WTC11 (cell line): ENCODE data around the gene GLYR1. TPM values are rescaled to one million over a fixed set of nuclear protein-coding genes. Genes with fewer than 3 reads are reported as not detected.
A peak's percentile ranks its signal among the peaks of the same experiment; 100 is the strongest.

Experiments used
- ATAC-seq: fragments of 200-7000 bp; cut with Tn5 transposase; 2 replicates; pipeline ENCODE4 v1.10.0; 2021; ENCODE audit warnings: mild to moderate bottlenecking, moderate library complexity
- CTCF ChIA-PET: fragments of 300-600 bp; sonication (Branson Sonifier 250); formaldehyde crosslinking; loops from one replicate; lab custom pipeline; 2021; ENCODE audit warnings: antibody characterized with exemption; lab: Charles Lee
- POLR2A ChIA-PET: fragments of 350-600 bp; sonication (Branson Sonifier 250); formaldehyde crosslinking; loops from one replicate; lab custom pipeline; 2021; ENCODE audit warnings: antibody characterized with exemption; lab: Charles Lee
- DNase-seq: peaks from one replicate; pipeline ENCODE4 v3.0.0; 2021; ENCODE audit warnings: low spot score
- H3K27ac Mint-ChIP-seq: 2 replicates; pipeline ENCODE4 v1.8.0; 2021; ENCODE audit warnings: mixed read lengths
- H3K27me3 Mint-ChIP-seq: 2 replicates; pipeline ENCODE4 v1.8.0; 2021; ENCODE audit warnings: low read depth, mild to moderate bottlenecking, moderate library complexity, mixed read lengths
- H3K36me3 Mint-ChIP-seq: 2 replicates; pipeline ENCODE4 v1.8.0; 2021; ENCODE audit warnings: mixed read lengths
- H3K4me1 Mint-ChIP-seq: 2 replicates; pipeline ENCODE4 v1.8.0; 2022; ENCODE audit warnings: mixed read lengths
- H3K4me3 Mint-ChIP-seq: 2 replicates; pipeline ENCODE4 v1.8.0; 2021; ENCODE audit warnings: mild to moderate bottlenecking, moderate library complexity, mixed read lengths
- H3K9me3 Mint-ChIP-seq: 2 replicates; pipeline ENCODE4 v1.8.0; 2021; ENCODE audit warnings: mixed read lengths
- ELF4 ChIP-seq: sonication (generic); formaldehyde crosslinking; IDR thresholded peaks from 2 replicates; pipeline ENCODE4 v1.8.1; 2022; ENCODE audit warnings: low read depth, mild to moderate bottlenecking, moderate library complexity, missing genetic modification reagents
- FOXP4 ChIP-seq: sonication (generic); formaldehyde crosslinking; IDR thresholded peaks from 2 replicates; pipeline ENCODE4 v1.8.0; 2022; ENCODE audit warnings: mild to moderate bottlenecking, missing genetic modification reagents
- GRHL2 ChIP-seq: fragments of 250-450 bp; sonication (Bioruptor Pico); IDR thresholded peaks from 2 replicates; pipeline ENCODE4 v1.8.0; 2022; ENCODE audit warnings: mild to moderate bottlenecking, moderate library complexity; ENCODE audit not compliant: insufficient replicate concordance, severe bottlenecking
- MAX ChIP-seq: sonication (generic); formaldehyde crosslinking; IDR thresholded peaks from 2 replicates; pipeline ENCODE4 v1.8.0; 2022; ENCODE audit warnings: mild to moderate bottlenecking, missing genetic modification reagents
- MXD4 ChIP-seq: fragments of 250-450 bp; sonication (Bioruptor Pico); IDR thresholded peaks from 2 replicates; pipeline ENCODE4 v1.8.0; 2021; ENCODE audit warnings: mild to moderate bottlenecking, moderate library complexity, borderline replicate concordance
- PREB ChIP-seq: sonication (generic); formaldehyde crosslinking; IDR thresholded peaks from 2 replicates; pipeline ENCODE4 v1.8.1; 2022; ENCODE audit warnings: mild to moderate bottlenecking, missing genetic modification reagents, moderate library complexity, borderline replicate concordance
- ZBTB21 ChIP-seq: sonication (generic); formaldehyde crosslinking; IDR thresholded peaks from 2 replicates; pipeline ENCODE4 v1.8.1; 2023; ENCODE audit warnings: mild to moderate bottlenecking, missing genetic modification reagents, borderline replicate concordance
- ZNF121 ChIP-seq: sonication (generic); formaldehyde crosslinking; IDR thresholded peaks from 2 replicates; pipeline ENCODE4 v1.8.0; 2023; ENCODE audit warnings: missing genetic modification reagents
- ZNF232 ChIP-seq: sonication (generic); formaldehyde crosslinking; IDR thresholded peaks from 2 replicates; pipeline ENCODE4 v1.8.0; 2022; ENCODE audit warnings: mild to moderate bottlenecking, missing genetic modification reagents
- ZSCAN18 ChIP-seq: fragments of 250-450 bp; sonication (Bioruptor Pico); IDR thresholded peaks from 2 replicates; pipeline ENCODE4 v2.1.2; 2022; ENCODE audit warnings: mild to moderate bottlenecking, moderate library complexity
- total RNA-seq: library from RNA; stranded (reverse); gene quantifications from 3 replicates; pipeline ENCODE4 v1.2.3, GENCODE V29; 2021
- TF ChIP-seq, protein P1 (sequence below): sonication (generic); formaldehyde crosslinking; IDR thresholded peaks from 2 replicates; pipeline ENCODE4 v1.8.0; 2023; ENCODE audit warnings: missing genetic modification reagents
- TF ChIP-seq, protein P2 (sequence below): sonication (generic); formaldehyde crosslinking; IDR thresholded peaks from 2 replicates; pipeline ENCODE4 v1.8.1; 2022; ENCODE audit warnings: missing genetic modification reagents, borderline replicate concordance
- TF ChIP-seq, protein P3 (sequence below): sonication (generic); formaldehyde crosslinking; conservative IDR thresholded peaks from 2 replicates; pipeline ENCODE4 v1.8.1; 2023; ENCODE audit warnings: mild to moderate bottlenecking, low read depth, missing genetic modification reagents, moderate library complexity

The GLYR1 gene
- total RNA-seq, 1 experiment from 2014 or later = 103 TPM

DNA sequence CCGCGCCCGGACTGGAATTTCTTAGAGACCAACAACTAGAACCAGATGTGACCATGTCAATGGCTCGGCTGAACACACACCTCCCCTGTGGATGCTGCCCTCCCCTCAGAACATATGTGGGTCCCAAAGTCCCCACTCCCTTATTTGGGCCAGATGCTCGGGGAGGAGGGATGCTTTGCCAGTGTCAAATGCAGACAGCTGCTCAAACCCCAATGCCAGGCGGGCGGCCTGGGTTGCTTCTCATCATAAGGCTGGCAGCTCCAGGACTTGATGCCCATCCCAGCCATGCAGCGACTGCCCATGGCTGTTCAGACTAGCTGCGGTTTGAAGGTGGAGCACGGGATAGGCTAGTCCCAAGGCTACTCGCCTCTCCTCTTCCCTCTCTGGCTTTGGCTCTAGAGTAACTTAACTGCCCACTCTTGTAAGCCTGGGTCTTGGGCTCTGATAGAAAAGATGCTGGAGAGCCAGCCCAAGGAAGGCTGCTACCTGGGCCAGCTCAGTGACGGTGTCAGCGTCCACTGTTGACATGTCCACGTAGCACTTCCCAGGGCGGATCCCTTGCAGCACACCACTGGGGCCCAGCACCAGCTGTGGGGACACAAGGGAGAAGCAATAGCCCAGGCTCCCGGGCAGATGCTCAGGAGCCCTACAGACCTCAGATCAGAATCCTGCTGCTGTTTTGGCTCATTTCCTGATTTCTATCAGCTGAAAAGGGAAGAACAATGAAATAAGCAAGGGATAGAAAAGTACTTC lies 33.7 kb downstream of the GLYR1 start (continued):
- TF ChIP-seq ZSCAN18 (CRISPR knock-in tag) (no peak), MXD4 (CRISPR knock-in tag) (no peak), ZNF232 (CRISPR knock-in tag) (no peak), ELF4 (CRISPR knock-in tag) (no peak), PREB (CRISPR knock-in tag) (no peak), FOXP4 (CRISPR knock-in tag) (no peak), MAX (CRISPR knock-in tag) (no peak), ZNF121 (CRISPR knock-in tag) (no peak), GRHL2 (CRISPR knock-in tag) (no peak)
- TF ChIP-seq, protein P1, sequence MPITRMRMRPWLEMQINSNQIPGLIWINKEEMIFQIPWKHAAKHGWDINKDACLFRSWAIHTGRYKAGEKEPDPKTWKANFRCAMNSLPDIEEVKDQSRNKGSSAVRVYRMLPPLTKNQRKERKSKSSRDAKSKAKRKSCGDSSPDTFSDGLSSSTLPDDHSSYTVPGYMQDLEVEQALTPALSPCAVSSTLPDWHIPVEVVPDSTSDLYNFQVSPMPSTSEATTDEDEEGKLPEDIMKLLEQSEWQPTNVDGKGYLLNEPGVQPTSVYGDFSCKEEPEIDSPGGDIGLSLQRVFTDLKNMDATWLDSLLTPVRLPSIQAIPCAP = no peak
- TF ChIP-seq, protein P2, sequence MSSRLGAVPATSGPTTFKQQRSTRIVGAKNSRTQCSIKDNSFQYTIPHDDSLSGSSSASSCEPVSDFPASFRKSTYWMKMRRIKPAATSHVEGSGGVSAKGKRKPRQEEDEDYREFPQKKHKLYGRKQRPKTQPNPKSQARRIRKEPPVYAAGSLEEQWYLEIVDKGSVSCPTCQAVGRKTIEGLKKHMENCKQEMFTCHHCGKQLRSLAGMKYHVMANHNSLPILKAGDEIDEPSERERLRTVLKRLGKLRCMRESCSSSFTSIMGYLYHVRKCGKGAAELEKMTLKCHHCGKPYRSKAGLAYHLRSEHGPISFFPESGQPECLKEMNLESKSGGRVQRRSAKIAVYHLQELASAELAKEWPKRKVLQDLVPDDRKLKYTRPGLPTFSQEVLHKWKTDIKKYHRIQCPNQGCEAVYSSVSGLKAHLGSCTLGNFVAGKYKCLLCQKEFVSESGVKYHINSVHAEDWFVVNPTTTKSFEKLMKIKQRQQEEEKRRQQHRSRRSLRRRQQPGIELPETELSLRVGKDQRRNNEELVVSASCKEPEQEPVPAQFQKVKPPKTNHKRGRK (CRISPR knock-in tag) = no peak
- TF ChIP-seq, all 79 proteins: peak for 0

DNA sequence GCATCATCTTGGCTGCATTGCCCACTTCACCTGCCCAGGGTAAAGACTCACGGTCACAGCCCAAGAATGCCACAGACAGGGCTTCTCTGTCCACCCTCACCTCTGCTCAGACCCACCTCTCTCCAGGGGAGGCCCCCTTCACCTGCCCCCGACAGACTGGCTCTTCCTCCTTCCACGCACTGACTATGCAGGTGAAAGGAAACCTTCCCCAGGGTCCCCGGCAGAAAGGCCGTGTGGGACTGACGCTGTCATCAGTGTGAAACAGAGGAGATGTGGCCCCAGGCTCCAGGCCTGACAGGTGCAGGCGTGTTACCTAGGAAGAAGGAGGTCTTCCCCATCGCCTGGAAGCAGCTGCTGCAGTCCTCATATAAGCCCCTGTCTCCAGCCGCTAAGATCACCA lies 35.3 kb downstream of the GLYR1 start:
- Mint-ChIP-seq H3K9me3 (no peaks in the 10 kb centered on the region), H3K36me3 (peaks cover 63% of the 10 kb centered on the region), H3K27me3 (no peaks in the 10 kb centered on the region), H3K4me3 (no peak overlapping the region), H3K27ac (peak overlapping the region; percentile 83; the same call in 1 of the 2 replicates), H3K4me1 (no peaks in the 10 kb centered on the region)
- CTCF ChIA-PET = no interaction called here
- POLR2A ChIA-PET = interaction anchor here (0.8 kb wide), 1 partner anchor 9 kb away, joined by 3 read pairs; no protein-coding TSS in a partner anchor
- TF ChIP-seq, protein P3, sequence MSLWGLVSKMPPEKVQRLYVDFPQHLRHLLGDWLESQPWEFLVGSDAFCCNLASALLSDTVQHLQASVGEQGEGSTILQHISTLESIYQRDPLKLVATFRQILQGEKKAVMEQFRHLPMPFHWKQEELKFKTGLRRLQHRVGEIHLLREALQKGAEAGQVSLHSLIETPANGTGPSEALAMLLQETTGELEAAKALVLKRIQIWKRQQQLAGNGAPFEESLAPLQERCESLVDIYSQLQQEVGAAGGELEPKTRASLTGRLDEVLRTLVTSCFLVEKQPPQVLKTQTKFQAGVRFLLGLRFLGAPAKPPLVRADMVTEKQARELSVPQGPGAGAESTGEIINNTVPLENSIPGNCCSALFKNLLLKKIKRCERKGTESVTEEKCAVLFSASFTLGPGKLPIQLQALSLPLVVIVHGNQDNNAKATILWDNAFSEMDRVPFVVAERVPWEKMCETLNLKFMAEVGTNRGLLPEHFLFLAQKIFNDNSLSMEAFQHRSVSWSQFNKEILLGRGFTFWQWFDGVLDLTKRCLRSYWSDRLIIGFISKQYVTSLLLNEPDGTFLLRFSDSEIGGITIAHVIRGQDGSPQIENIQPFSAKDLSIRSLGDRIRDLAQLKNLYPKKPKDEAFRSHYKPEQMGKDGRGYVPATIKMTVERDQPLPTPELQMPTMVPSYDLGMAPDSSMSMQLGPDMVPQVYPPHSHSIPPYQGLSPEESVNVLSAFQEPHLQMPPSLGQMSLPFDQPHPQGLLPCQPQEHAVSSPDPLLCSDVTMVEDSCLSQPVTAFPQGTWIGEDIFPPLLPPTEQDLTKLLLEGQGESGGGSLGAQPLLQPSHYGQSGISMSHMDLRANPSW (CRISPR knock-in tag) = no peak
- TF ChIP-seq ZBTB21 (CRISPR knock-in tag) = no peak
- ATAC-seq = no peak
- DNase-seq = no peak
